GM18508 (cell line): Measurements from ENCODE around the gene SCARB2.

ENCODE experiments used
- ATAC-seq: cut with Tn5 transposase; IDR thresholded peaks from one replicate; pipeline ENCODE4 v1.9.1; 2021; ENCODE audit warnings: moderate number of reproducible peaks; ENCODE audit not compliant: insufficient read depth, unreplicated experiment

The SCARB2 gene

GRCh38 chr4:76200771-76201231 lies 12.8 kb downstream of the SCARB2 start:
- ATAC-seq: no peak

- ATAC-seq: peak; percentile 87
Measured at GRCh38 chr4:76199664-76200211, 13.9 kb downstream of the SCARB2 start.

- no peak for ATAC-seq
Measured at GRCh38 chr4:76198411-76199237, 15.0 kb downstream of the SCARB2 start.

- ATAC-seq: no peak
Measured at GRCh38 chr4:76197971-76198410, 15.6 kb downstream of the SCARB2 start.

GRCh38 chr4:76197031-76197743 lies 16.4 kb downstream of the SCARB2 start:
- no peak for ATAC-seq

GRCh38 chr4:76196376-76196775 lies 17.2 kb downstream of the SCARB2 start:
- no peak for ATAC-seq

GRCh38 chr4:76195326-76195725 lies 18.3 kb downstream of the SCARB2 start:
- ATAC-seq: no peak

- ATAC-seq: no peak
Measured at GRCh38 chr4:76194325-76194724, 19.3 kb downstream of the SCARB2 start.

- no peak for ATAC-seq
Measured at GRCh38 chr4:76192236-76192635, 21.4 kb downstream of the SCARB2 start.

- no peak for ATAC-seq
Measured at GRCh38 chr4:76188557-76188956, 25.1 kb downstream of the SCARB2 start.

- ATAC-seq: no peak
Measured at GRCh38 chr4:76188149-76188548, 25.5 kb downstream of the SCARB2 start.

- ATAC-seq: no peak
Measured at GRCh38 chr4:76187152-76187551, 26.5 kb downstream of the SCARB2 start.

GRCh38 chr4:76182463-76182862 lies 31.2 kb downstream of the SCARB2 start:
- no peak for ATAC-seq

GRCh38 chr4:76179398-76180318 lies 34.0 kb downstream of the SCARB2 start:
- peak; percentile 76 for ATAC-seq

- no peak for ATAC-seq
Measured at GRCh38 chr4:76178296-76178695, 35.3 kb downstream of the SCARB2 start.

GRCh38 chr4:76177709-76178108 lies 35.9 kb downstream of the SCARB2 start:
- ATAC-seq: no peak

- ATAC-seq: no peak
Measured at GRCh38 chr4:76175336-76175735, 38.3 kb downstream of the SCARB2 start.

GRCh38 chr4:76174216-76174615 lies 39.4 kb downstream of the SCARB2 start:
- no peak for ATAC-seq

GRCh38 chr4:76168688-76169087 lies 44.9 kb downstream of the SCARB2 start:
- no peak for ATAC-seq

- ATAC-seq: no peak
Measured at GRCh38 chr4:76166480-76166879, 47.1 kb downstream of the SCARB2 start.
